Measurements from ENCODE around the gene MAPK1.

DNA sequence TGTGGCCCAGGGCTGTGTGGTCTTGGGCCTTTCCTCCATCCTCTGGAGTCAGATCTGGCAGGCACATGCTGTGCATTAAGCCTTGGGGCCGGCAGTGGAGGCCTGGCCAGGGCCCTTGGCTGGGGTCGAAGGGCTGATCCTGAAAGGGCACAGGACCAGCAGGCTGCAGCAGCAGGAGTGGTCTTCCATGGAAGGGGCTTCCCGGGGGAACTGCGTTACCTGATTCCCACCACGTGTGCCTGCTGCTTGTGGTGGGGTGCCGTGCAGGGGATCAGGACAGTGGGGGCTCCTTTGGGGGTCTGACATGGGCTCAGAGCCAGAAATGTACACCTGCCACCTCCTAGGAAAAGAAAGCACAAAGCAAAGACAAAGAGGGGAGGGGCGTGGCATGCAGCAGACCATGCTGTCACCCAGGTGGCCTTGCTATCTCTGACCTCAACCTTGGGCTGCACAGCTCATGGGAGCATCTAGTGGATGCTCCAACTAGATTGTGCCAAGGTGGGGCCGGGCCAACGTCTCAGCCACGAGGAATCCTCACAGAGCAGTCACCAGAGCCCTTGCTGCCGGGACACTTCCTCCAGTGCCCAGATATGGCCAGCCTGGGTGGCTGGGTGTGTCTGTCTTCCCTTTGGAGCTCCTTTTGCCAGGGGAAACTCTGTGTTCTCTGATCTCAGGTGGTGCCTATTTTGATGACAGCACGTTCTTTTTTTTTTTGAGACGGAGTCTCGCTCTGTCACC, 113.9 kb downstream of the MAPK1 start:
- TF ChIP-seq, protein P1, sequence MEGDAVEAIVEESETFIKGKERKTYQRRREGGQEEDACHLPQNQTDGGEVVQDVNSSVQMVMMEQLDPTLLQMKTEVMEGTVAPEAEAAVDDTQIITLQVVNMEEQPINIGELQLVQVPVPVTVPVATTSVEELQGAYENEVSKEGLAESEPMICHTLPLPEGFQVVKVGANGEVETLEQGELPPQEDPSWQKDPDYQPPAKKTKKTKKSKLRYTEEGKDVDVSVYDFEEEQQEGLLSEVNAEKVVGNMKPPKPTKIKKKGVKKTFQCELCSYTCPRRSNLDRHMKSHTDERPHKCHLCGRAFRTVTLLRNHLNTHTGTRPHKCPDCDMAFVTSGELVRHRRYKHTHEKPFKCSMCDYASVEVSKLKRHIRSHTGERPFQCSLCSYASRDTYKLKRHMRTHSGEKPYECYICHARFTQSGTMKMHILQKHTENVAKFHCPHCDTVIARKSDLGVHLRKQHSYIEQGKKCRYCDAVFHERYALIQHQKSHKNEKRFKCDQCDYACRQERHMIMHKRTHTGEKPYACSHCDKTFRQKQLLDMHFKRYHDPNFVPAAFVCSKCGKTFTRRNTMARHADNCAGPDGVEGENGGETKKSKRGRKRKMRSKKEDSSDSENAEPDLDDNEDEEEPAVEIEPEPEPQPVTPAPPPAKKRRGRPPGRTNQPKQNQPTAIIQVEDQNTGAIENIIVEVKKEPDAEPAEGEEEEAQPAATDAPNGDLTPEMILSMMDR (conservative IDR thresholded peaks at IDR 0.05), result no peak
- TF ChIP-seq ZFX (IDR thresholded peaks at IDR 0.05), result no peak
